Thymus (tissue), 11 donors: ENCODE data around the gene SEC23A. TPM values are rescaled to one million over a fixed set of nuclear protein-coding genes. Genes with fewer than 3 reads are reported as not detected.
"Not testable (repeated sequence)": the region's sequence is repeated elsewhere in the genome, so short reads cannot be mapped to it uniquely, and the experiment has no call there.

ENCODE experiments used
- DNase-seq, 9 donors: peaks; one replicate each; pipeline ENCODE4 v3.0.0-alpha.2; 2013; ENCODE audit warnings: low spot score in 9 of 9, low read depth in 6 of 9, missing footprints in 1 of 9
- H3K27ac ChIP-seq, 2 donors: one replicate each; pipeline ENCODE4 v1.5.1; 2013; ENCODE audit warnings: control low read depth in 1 of 2, low read depth in 1 of 2, low read length in 1 of 2, mild to moderate bottlenecking in 1 of 2, moderate library complexity in 1 of 2
- H3K27me3 ChIP-seq, 2 donors: one replicate each; pipeline ENCODE4 v1.5.1; 2013; ENCODE audit warnings: low read length in 1 of 2; ENCODE audit not compliant: control insufficient read depth in 2 of 2, insufficient read depth in 1 of 2
- H3K36me3 ChIP-seq, 2 donors: one replicate each; pipeline ENCODE4 v1.5.1; 2013; ENCODE audit warnings: low read length in 1 of 2, mild to moderate bottlenecking in 1 of 2, moderate library complexity in 1 of 2; ENCODE audit not compliant: control insufficient read depth in 2 of 2, insufficient read depth in 2 of 2
- H3K4me1 ChIP-seq, 2 donors: one replicate each; pipeline ENCODE4 v1.5.1; 2013; ENCODE audit warnings: low read length in 2 of 2; ENCODE audit not compliant: control insufficient read depth in 2 of 2, insufficient read depth in 2 of 2
- H3K4me3 ChIP-seq, 2 donors: one replicate each; pipeline ENCODE4 v1.5.1; 2013; ENCODE audit warnings: low read length in 2 of 2, control low read depth in 1 of 2, mild to moderate bottlenecking in 1 of 2
- H3K9me3 ChIP-seq, 2 donors: one replicate each; pipeline ENCODE4 v1.5.1; 2013; ENCODE audit warnings: low read length in 1 of 2, mild to moderate bottlenecking in 1 of 2; ENCODE audit not compliant: control insufficient read depth in 2 of 2, insufficient read depth in 1 of 2
- WGBS: extraction: QIAGEN DNeasy Blood & Tissue Kit; methylation state at CpG from one replicate; pipeline ENCODE4 v1.1.7; 2013; 5-methylcytosine and 5-hydroxymethylcytosine counted together
- polyA plus RNA-seq: library from polyadenylated mRNA; stranded (reverse); fragments of 200-250 nt; gene quantifications from one replicate; pipeline ENCODE4 v1.2.3, GENCODE V29; 2013
- total RNA-seq: library from RNA; stranded (reverse); fragments of 120-200 nt; gene quantifications from one replicate; pipeline ENCODE4 v1.2.4, GENCODE V29; 2013
- donor health status: healthy.

Gene SEC23A
- total and polyA plus RNA-seq, 2 donors = 20.9 to 47.3 TPM

DNA sequence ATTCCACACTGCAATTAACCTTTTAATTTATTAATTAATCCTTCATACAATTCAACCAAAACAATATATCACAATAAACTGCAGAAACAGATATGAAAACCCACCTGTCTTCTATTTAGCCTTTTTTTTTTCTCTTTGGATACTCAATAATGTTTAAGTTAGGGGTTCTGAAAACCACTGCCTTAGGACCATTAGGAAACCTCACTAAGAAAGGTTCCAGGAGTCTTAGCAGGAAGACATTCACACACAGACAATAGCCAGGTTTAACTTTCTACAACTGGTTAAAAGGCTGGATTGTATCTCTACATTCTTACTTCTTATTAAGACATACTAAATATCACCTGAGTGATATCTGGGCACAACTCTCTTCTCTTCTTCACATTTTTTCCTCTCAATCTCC, 3.3 kb downstream of the SEC23A start:
- H3K4me1 ChIP-seq = peaks cover 5% of the 10 kb centered on the region in 2 donors
- H3K4me3 ChIP-seq = no peak overlapping the region
- peaks cover 2 to 3% of the 10 kb centered on the region in 2 donors for H3K36me3 ChIP-seq

GRCh38 chr14:39099215-39099614, 3.8 kb downstream of the SEC23A start:
- H3K9me3 ChIP-seq, H3K27ac ChIP-seq, DNase-seq, H3K4me3 ChIP-seq, H3K36me3 ChIP-seq, H3K27me3 ChIP-seq, H3K4me1 ChIP-seq: not testable (repeated sequence)
- 98% methylated on average over 10 of the region's 10 CpGs for WGBS

More for the DNA sequence above, 3.3 kb downstream of the SEC23A start:
- H3K9me3 ChIP-seq = no peaks in the 10 kb centered on the region
- H3K27me3 ChIP-seq = no peaks in the 10 kb centered on the region
- no peak overlapping the region for H3K27ac ChIP-seq
- DNase-seq = no peak

DNA sequence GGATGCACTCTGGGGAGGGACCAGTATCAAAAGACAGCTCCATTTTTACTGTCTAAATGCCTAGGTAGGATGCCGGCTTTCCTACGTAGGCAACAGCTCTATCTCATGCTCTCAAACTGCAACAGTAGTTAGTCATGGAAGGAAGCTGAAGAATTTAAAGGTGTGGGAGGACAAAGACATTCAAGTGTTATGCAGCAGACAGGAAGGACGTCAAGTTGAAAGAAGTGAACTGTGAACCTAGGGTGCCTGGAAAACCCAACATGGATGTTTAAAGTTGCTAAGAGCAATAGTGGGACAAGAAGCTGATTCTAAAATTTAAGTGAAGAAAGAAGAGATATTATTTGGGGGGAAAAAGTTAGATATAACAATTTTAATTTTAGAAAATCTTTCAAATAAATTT, 5.9 kb downstream of the SEC23A start:
- H3K27ac ChIP-seq = peak overlapping the region in 1 of 2 donors; percentile 46
- WGBS = 75% methylated on average over 3 of the region's 3 CpGs
- no peaks in the 10 kb centered on the region for H3K4me1 ChIP-seq

GRCh38 chr14:39094515-39094914, 8.5 kb downstream of the SEC23A start:
- H3K36me3 ChIP-seq = peaks cover 12 to 22% of the 10 kb centered on the region in 2 donors
- no peak overlapping the region for H3K4me3 ChIP-seq
- no peak for DNase-seq
- WGBS = 97% methylated on average over 3 of the region's 3 CpGs
- no peaks in the 10 kb centered on the region for H3K27me3 ChIP-seq
- no peaks in the 10 kb centered on the region for H3K9me3 ChIP-seq
- no peaks in the 10 kb centered on the region for H3K4me1 ChIP-seq
- no peak overlapping the region for H3K27ac ChIP-seq

More for the DNA sequence above, 5.9 kb downstream of the SEC23A start:
- Histone ChIP-seq H3K27me3 (no peaks in the 10 kb centered on the region), H3K36me3 (peaks cover 6 to 8% of the 10 kb centered on the region in 2 donors), H3K9me3 (no peaks in the 10 kb centered on the region), H3K4me3 (no peak overlapping the region)
- DNase-seq = peak in 5 of 9 donors; percentile 11 to 60 (median 23)

GRCh38 chr14:39091716-39092115, 11.3 kb downstream of the SEC23A start:
- H3K27ac ChIP-seq = no peak overlapping the region
- peaks cover 12 to 28% of the 10 kb centered on the region in 2 donors for H3K36me3 ChIP-seq
- H3K4me1 ChIP-seq = no peaks in the 10 kb centered on the region
- no peak overlapping the region for H3K4me3 ChIP-seq
- 94% methylated on average over 1 of the region's 1 CpG for WGBS
- no peaks in the 10 kb centered on the region for H3K27me3 ChIP-seq
- no peaks in the 10 kb centered on the region for H3K9me3 ChIP-seq
- no peak for DNase-seq

DNA sequence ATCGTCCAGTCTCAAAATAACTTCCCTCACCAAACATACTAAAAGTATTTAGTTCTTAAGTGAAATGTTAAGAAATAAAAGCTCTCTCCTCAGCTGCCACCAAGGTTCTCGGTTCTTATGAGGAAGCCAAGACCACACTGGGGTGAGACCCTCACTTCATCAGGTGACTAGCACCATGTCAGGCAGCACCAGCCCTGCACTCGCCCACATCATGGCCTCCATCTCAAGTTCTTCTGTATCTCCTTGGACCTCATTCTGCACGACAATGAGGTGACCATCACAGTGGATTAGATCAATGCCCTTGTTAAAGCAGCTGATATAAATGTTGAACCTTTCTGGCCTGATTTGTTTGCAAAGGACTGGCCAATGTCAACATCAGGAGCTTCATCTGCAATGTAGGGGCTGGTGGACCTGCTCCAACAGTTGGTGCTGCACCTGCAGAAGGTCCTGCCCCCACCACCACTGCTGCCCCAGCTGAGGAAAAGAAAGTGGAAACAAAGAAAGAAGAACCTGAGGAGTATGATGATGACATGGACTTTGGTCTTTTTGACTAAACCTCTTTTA, 12.4 kb downstream of the SEC23A start:
- H3K36me3 ChIP-seq = peaks cover 16 to 36% of the 10 kb centered on the region in 2 donors
- H3K4me1 ChIP-seq = no peaks in the 10 kb centered on the region
- no peak for DNase-seq
- H3K4me3 ChIP-seq = no peak overlapping the region
- 98% methylated on average over 4 of the region's 4 CpGs for WGBS
- H3K27me3 ChIP-seq = no peaks in the 10 kb centered on the region
- no peaks in the 10 kb centered on the region for H3K9me3 ChIP-seq
- H3K27ac ChIP-seq = no peak overlapping the region

DNA sequence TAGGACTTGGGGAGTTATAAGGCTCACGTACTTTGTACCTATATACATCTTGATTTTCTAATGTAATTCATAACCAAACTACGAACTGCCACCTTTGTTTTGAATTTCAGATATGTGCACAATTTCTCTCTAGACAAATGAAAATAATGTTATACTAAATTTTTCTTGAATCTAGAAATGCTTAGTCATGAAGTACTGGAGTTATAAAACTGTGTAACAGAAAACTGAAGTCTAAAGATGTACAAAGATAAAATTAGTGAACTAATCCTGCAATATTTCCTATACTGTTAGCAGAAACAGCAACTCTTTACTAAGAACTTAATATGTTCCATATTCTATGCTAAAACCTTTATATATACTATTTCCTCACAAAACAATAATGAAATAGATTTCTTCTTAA, 15.5 kb downstream of the SEC23A start:
- 96% methylated on average over 2 of the region's 2 CpGs for WGBS
- peaks cover 28 to 44% of the 10 kb centered on the region in 2 donors for H3K36me3 ChIP-seq
- H3K4me3 ChIP-seq = no peak overlapping the region
- no peak overlapping the region for H3K27ac ChIP-seq
- DNase-seq = no peak
- H3K9me3 ChIP-seq = no peaks in the 10 kb centered on the region
- no peaks in the 10 kb centered on the region for H3K27me3 ChIP-seq
- H3K4me1 ChIP-seq = no peaks in the 10 kb centered on the region

DNA sequence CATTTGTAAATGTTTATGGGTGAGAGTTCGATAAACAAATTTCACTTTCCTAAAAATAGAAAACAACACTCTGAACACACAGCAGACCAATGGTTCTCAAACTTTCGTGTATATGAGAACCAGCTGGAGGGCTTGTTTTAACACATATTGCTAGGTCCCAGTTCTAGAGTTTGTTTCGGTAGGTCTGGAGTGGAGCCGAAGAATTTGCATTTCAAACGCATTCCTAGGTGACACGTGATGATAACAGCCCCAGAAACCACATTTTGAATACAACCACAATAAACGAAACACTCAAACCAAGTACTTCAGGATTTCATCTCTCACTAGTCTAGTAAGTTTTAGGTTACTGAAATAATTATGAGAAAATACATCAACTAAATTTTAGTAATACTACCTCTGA, 17.1 kb downstream of the SEC23A start:
- Histone ChIP-seq H3K4me1 (no peaks in the 10 kb centered on the region), H3K4me3 (no peak overlapping the region), H3K36me3 (peaks cover 28 to 41% of the 10 kb centered on the region in 2 donors), H3K27me3 (no peaks in the 10 kb centered on the region), H3K9me3 (no peaks in the 10 kb centered on the region), H3K27ac (no peak overlapping the region)
- 98% methylated on average over 7 of the region's 7 CpGs for WGBS
- DNase-seq = no peak

- H3K9me3 ChIP-seq = no peaks in the 10 kb centered on the region
- H3K36me3 ChIP-seq = peaks cover 22 to 37% of the 10 kb centered on the region in 2 donors
- 78% methylated on average over 5 of the region's 5 CpGs for WGBS
- no peaks in the 10 kb centered on the region for H3K27me3 ChIP-seq
- no peak overlapping the region for H3K27ac ChIP-seq
- no peak for DNase-seq
- H3K4me1 ChIP-seq = no peaks in the 10 kb centered on the region
- no peak overlapping the region for H3K4me3 ChIP-seq
Observed at GRCh38 chr14:39083127-39083526, 19.9 kb downstream of the SEC23A start.
